WTC11 (cell line): ENCODE data around the gene FAN1. TPM values are rescaled to one million over a fixed set of nuclear protein-coding genes. Genes with fewer than 3 reads are reported as not detected.

Source experiments
- ATAC-seq: fragments of 200-7000 bp; cut with Tn5 transposase; 2 replicates; pipeline ENCODE4 v1.10.0; 2021; ENCODE audit warnings: mild to moderate bottlenecking, moderate library complexity
- CTCF ChIA-PET: fragments of 300-600 bp; sonication (Branson Sonifier 250); formaldehyde crosslinking; loops from one replicate; lab custom pipeline; 2021; ENCODE audit warnings: antibody characterized with exemption; lab: Charles Lee
- POLR2A ChIA-PET: fragments of 350-600 bp; sonication (Branson Sonifier 250); formaldehyde crosslinking; loops from one replicate; lab custom pipeline; 2021; ENCODE audit warnings: antibody characterized with exemption; lab: Charles Lee
- DNase-seq: peaks from one replicate; pipeline ENCODE4 v3.0.0; 2021; ENCODE audit warnings: low spot score
- H3K27ac Mint-ChIP-seq: 2 replicates; pipeline ENCODE4 v1.8.0; 2021; ENCODE audit warnings: mixed read lengths
- H3K27me3 Mint-ChIP-seq: 2 replicates; pipeline ENCODE4 v1.8.0; 2021; ENCODE audit warnings: low read depth, mild to moderate bottlenecking, moderate library complexity, mixed read lengths
- H3K36me3 Mint-ChIP-seq: 2 replicates; pipeline ENCODE4 v1.8.0; 2021; ENCODE audit warnings: mixed read lengths
- H3K4me1 Mint-ChIP-seq: 2 replicates; pipeline ENCODE4 v1.8.0; 2022; ENCODE audit warnings: mixed read lengths
- H3K4me3 Mint-ChIP-seq: 2 replicates; pipeline ENCODE4 v1.8.0; 2021; ENCODE audit warnings: mild to moderate bottlenecking, moderate library complexity, mixed read lengths
- H3K9me3 Mint-ChIP-seq: 2 replicates; pipeline ENCODE4 v1.8.0; 2021; ENCODE audit warnings: mixed read lengths
- AFF4 ChIP-seq: sonication (generic); formaldehyde crosslinking; IDR thresholded peaks from 2 replicates; pipeline ENCODE4 v1.8.1; 2023; ENCODE audit warnings: mild to moderate bottlenecking, missing genetic modification reagents, borderline replicate concordance
- CBFB ChIP-seq: sonication (generic); formaldehyde crosslinking; IDR thresholded peaks from 2 replicates; pipeline ENCODE4 v1.8.1; 2022; ENCODE audit warnings: mild to moderate bottlenecking, low read depth, missing genetic modification reagents
- E2F1 ChIP-seq: sonication (generic); formaldehyde crosslinking; IDR thresholded peaks from 2 replicates; pipeline ENCODE4 v1.8.0; 2022; ENCODE audit warnings: mild to moderate bottlenecking, missing genetic modification reagents
- MAX ChIP-seq: sonication (generic); formaldehyde crosslinking; IDR thresholded peaks from 2 replicates; pipeline ENCODE4 v1.8.0; 2022; ENCODE audit warnings: mild to moderate bottlenecking, missing genetic modification reagents
- MXD4 ChIP-seq: fragments of 250-450 bp; sonication (Bioruptor Pico); IDR thresholded peaks from 2 replicates; pipeline ENCODE4 v1.8.0; 2021; ENCODE audit warnings: mild to moderate bottlenecking, moderate library complexity, borderline replicate concordance
- MYBL2 ChIP-seq: sonication (generic); formaldehyde crosslinking; IDR thresholded peaks from 2 replicates; pipeline ENCODE4 v1.8.1; 2023; ENCODE audit warnings: mild to moderate bottlenecking, moderate library complexity, missing genetic modification reagents
- NFYB ChIP-seq: sonication (generic); formaldehyde crosslinking; conservative IDR thresholded peaks from 2 replicates; pipeline ENCODE4 v1.8.0; 2022; ENCODE audit warnings: low read depth, missing genetic modification reagents
- NR1H2 ChIP-seq: sonication (generic); formaldehyde crosslinking; IDR thresholded peaks from 2 replicates; pipeline ENCODE4 v1.9.0; 2021; ENCODE audit warnings: mild to moderate bottlenecking, moderate library complexity, missing genetic modification reagents
- NR3C1 ChIP-seq: sonication (generic); formaldehyde crosslinking; conservative IDR thresholded peaks from 2 replicates; pipeline ENCODE4 v1.8.1; 2023; ENCODE audit warnings: low read depth, mild to moderate bottlenecking, missing genetic modification reagents
- OVOL2 ChIP-seq: fragments of 250-450 bp; sonication (Bioruptor Pico); IDR thresholded peaks from 2 replicates; pipeline ENCODE4 v1.9.0; 2021; ENCODE audit warnings: mild to moderate bottlenecking, borderline replicate concordance
- PRDM15 ChIP-seq: sonication (generic); formaldehyde crosslinking; IDR thresholded peaks from 2 replicates; pipeline ENCODE4 v1.8.0; 2022; ENCODE audit warnings: missing genetic modification reagents
- SOX15 ChIP-seq: fragments of 250-450 bp; sonication (Bioruptor Pico); IDR thresholded peaks from 2 replicates; pipeline ENCODE4 v1.9.0; 2021; ENCODE audit warnings: mild to moderate bottlenecking
- TEAD4 ChIP-seq: sonication (generic); formaldehyde crosslinking; IDR thresholded peaks from 2 replicates; pipeline ENCODE4 v1.8.0; 2022; ENCODE audit warnings: mild to moderate bottlenecking, missing genetic modification reagents
- USF2 ChIP-seq: sonication (generic); formaldehyde crosslinking; IDR thresholded peaks from 2 replicates; pipeline ENCODE4 v1.8.1; 2023; ENCODE audit warnings: mild to moderate bottlenecking, missing genetic modification reagents, moderate library complexity
- ZNF317 ChIP-seq: sonication (generic); formaldehyde crosslinking; IDR thresholded peaks from 2 replicates; pipeline ENCODE4 v1.8.1; 2023; ENCODE audit warnings: low read depth, mild to moderate bottlenecking, moderate library complexity, missing genetic modification reagents, borderline replicate concordance
- ZNF671 ChIP-seq: fragments of 250-450 bp; sonication (Bioruptor Pico); IDR thresholded peaks from 2 replicates; pipeline ENCODE4 v1.8.0; 2021; ENCODE audit warnings: mild to moderate bottlenecking
- total RNA-seq: library from RNA; stranded (reverse); gene quantifications from 3 replicates; pipeline ENCODE4 v1.2.3, GENCODE V29; 2021

Gene FAN1
- total RNA-seq, 1 experiment from 2014 or later = 22.8 TPM

GRCh38 chr15:30918366-30918765 is 14.7 kb downstream of the FAN1 start (continued):
- TF ChIP-seq E2F1 (CRISPR knock-in tag) (no peak), NR1H2 (CRISPR knock-in tag) (no peak), NR3C1 (no peak)

GRCh38 chr15:30919877-30920550 is 16.3 kb downstream of the FAN1 start:
- no peak overlapping the region for H3K4me3 Mint-ChIP-seq
- peaks cover 37% of the 10 kb centered on the region for H3K4me1 Mint-ChIP-seq
- H3K27me3 Mint-ChIP-seq = no peaks in the 10 kb centered on the region
- ChIA-PET CTCF (interaction anchor here (1.2 kb wide), 1 partner anchor 209 kb away, joined by 4 read pairs; no protein-coding TSS in a partner anchor), POLR2A (no interaction called here)
- peaks cover 50% of the 10 kb centered on the region for H3K36me3 Mint-ChIP-seq
- H3K27ac Mint-ChIP-seq = no peak overlapping the region
- TF ChIP-seq ZNF671 (CRISPR knock-in tag) = no peak
- no peak for TF ChIP-seq SOX15 (CRISPR knock-in tag)
- no peak for TF ChIP-seq AFF4 (CRISPR knock-in tag)
- no peak for TF ChIP-seq USF2 (CRISPR knock-in tag)
- no peak for TF ChIP-seq MYBL2 (CRISPR knock-in tag)
- no peak for TF ChIP-seq MAX (CRISPR knock-in tag)
- no peak for TF ChIP-seq NFYB (CRISPR knock-in tag)
- TF ChIP-seq ZNF317 = no peak
- no peak for TF ChIP-seq OVOL2 (CRISPR knock-in tag)
- no peak for TF ChIP-seq TEAD4 (CRISPR knock-in tag)
- no peak for TF ChIP-seq CBFB (CRISPR knock-in tag)
- TF ChIP-seq, all 79 proteins: peak for 0
- no peak for ATAC-seq
- H3K9me3 Mint-ChIP-seq = no peaks in the 10 kb centered on the region
- DNase-seq = no peak

- H3K36me3 Mint-ChIP-seq = peaks cover 55% of the 10 kb centered on the region
- DNase-seq (no peak), ATAC-seq (no peak)
- no peaks in the 10 kb centered on the region for H3K9me3 Mint-ChIP-seq
- no peak overlapping the region for H3K4me3 Mint-ChIP-seq
- ChIA-PET CTCF (interaction anchor here (1.2 kb wide), 1 partner anchor 208 kb away, joined by 4 read pairs; no protein-coding TSS in a partner anchor), POLR2A (no interaction called here)
- H3K27me3 Mint-ChIP-seq = no peaks in the 10 kb centered on the region
- TF ChIP-seq PRDM15 = no peak
- TF ChIP-seq USF2 (CRISPR knock-in tag) = no peak
- no peak for TF ChIP-seq MXD4 (CRISPR knock-in tag)
- peak overlapping the region; percentile 97 for H3K27ac Mint-ChIP-seq
- peaks cover 37% of the 10 kb centered on the region for H3K4me1 Mint-ChIP-seq
These were observed 17.4 kb downstream of the FAN1 start for GRCh38 chr15:30921106-30921505.
